ENCODE results near the gene BMPR1B. TPM values are rescaled to one million over a fixed set of nuclear protein-coding genes. Genes with fewer than 3 reads are reported as not detected.

Gene BMPR1B
- total and polyA plus RNA-seq, 5 donors from 2014 or later: 0.31 to 0.72 TPM; not detected in 3

DNA sequence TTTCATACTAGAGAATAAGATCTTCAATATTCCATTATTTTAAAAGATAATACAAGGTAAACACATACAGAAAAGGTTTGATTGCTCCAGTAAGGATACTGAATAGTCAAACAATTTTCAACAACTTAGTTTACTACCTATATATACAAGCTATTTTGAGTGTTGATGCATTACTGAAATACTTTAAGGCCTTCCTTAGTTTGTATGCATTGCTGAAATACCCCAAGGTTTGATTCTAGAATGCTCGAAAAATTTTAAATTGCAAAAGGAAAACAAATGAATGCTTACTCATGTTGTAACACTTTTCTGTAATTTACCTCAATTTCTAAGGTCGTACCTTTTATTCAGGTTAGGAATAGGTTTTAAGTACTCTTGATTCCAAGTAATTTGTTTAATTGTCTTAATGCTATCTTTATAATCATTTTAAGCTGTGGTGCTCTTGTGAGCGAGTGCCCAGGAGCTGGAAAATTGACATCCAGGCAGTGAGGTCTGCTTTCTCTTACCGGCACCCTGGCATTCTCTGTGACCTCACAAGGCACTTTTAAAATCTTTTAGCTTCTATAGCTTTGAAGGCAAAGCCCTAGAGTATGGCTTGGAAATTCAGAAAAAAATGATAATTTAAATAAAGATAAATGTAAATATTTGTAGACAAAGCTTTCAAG, 114.0 kb downstream of the BMPR1B start:
- DNase-seq (no peak), ATAC-seq (ENCODE audit: low read depth in 2 of 2) (no peak)
- no peak overlapping the region for H3K27ac Mint-ChIP-seq
- H3K9me3 Mint-ChIP-seq: peaks cover 0 to 1% (median 0%) of the 10 kb centered on the region in 7 donors
- H3K36me3 Mint-ChIP-seq: no peaks in the 10 kb centered on the region
- Histone ChIP-seq H3K4me3 (ENCODE audit: low read depth, low read length) (no peak overlapping the region), H3K4me1 (ENCODE audit: control insufficient read depth, insufficient read depth, low read length, poor library complexity, severe bottlenecking) (no peaks in the 10 kb centered on the region), H3K36me3 (ENCODE audit: control insufficient read depth, insufficient read depth, low read length) (no peaks in the 10 kb centered on the region), H3K9me3 (ENCODE audit: control insufficient read depth in 2 of 2, low read length in 2 of 2) (no peaks in the 10 kb centered on the region), H3K27ac (ENCODE audit: insufficient read depth, low read length, poor library complexity, severe bottlenecking) (no peak overlapping the region), H3K27me3 (ENCODE audit: control insufficient read depth, insufficient read depth, low read length) (no peaks in the 10 kb centered on the region)
- no peak overlapping the region for H3K4me3 Mint-ChIP-seq
- H3K27me3 Mint-ChIP-seq: peaks cover 5% of the 10 kb centered on the region
- H3K4me1 Mint-ChIP-seq: peaks cover 0 to 2% (median 0%) of the 10 kb centered on the region in 4 donors

DNA sequence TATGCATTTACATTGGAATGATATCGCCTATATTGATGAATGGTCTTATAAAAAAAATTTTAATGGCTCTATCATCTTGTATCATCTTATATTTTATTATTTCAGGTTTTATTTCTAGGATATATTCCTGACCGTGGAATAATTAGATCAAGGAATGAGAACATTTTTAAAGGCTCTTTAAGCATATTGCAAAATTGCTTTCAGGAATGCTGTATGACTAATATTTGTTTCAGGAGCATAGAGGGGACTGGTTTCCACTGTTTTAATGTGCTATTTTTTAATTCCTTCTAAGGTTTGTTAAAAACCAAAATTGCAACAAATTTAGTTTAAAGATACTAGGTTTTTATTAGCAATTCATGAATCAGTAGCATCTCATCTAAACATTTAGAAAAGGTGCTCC, 120.2 kb downstream of the BMPR1B start:
- no peak overlapping the region for H3K4me3 Mint-ChIP-seq
- no peak for ATAC-seq (ENCODE audit: low read depth in 2 of 2)
- H3K4me1 Mint-ChIP-seq: peaks cover 0 to 2% (median 0%) of the 10 kb centered on the region in 4 donors
- no peaks in the 10 kb centered on the region for H3K9me3 ChIP-seq (ENCODE audit: control insufficient read depth in 2 of 2, low read length in 2 of 2)
- no peaks in the 10 kb centered on the region for H3K27me3 ChIP-seq (ENCODE audit: control insufficient read depth, insufficient read depth, low read length)
- H3K4me3 ChIP-seq (ENCODE audit: low read depth, low read length): no peak overlapping the region
- no peak overlapping the region for H3K27ac ChIP-seq (ENCODE audit: insufficient read depth, low read length, poor library complexity, severe bottlenecking)
- H3K36me3 ChIP-seq (ENCODE audit: control insufficient read depth, insufficient read depth, low read length): no peaks in the 10 kb centered on the region
- no peaks in the 10 kb centered on the region for H3K36me3 Mint-ChIP-seq
- H3K27ac Mint-ChIP-seq: no peak overlapping the region
- no peak for DNase-seq
- H3K27me3 Mint-ChIP-seq: no peaks in the 10 kb centered on the region
- H3K4me1 ChIP-seq (ENCODE audit: control insufficient read depth, insufficient read depth, low read length, poor library complexity, severe bottlenecking): no peaks in the 10 kb centered on the region
- H3K9me3 Mint-ChIP-seq: peaks cover 0 to 4% (median 0%) of the 10 kb centered on the region in 7 donors

DNA sequence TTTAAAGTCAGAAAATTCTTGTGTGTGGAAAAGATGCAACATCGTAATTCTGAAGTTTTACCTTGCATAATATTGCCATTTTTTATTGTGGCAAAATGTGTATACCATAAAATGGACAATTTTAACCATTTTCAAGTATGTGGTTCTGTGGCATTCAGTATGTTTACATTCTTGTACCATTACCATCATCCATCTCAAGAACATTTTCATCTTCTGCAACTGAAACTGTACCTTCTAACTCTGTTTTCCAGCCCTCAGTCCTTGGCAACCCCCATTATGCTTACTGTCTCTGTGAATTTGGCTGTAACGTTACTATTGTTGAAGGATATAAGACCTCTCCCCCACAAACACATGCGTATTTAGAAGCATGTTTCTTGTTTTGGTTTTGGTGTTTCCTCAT, 123.2 kb downstream of the BMPR1B start:
- no peaks in the 10 kb centered on the region for H3K36me3 ChIP-seq (ENCODE audit: control insufficient read depth, insufficient read depth, low read length)
- Mint-ChIP-seq H3K27me3 (peaks cover 5% of the 10 kb centered on the region), H3K9me3 (peaks cover 0 to 3% (median 0%) of the 10 kb centered on the region in 7 donors), H3K4me1 (no peaks in the 10 kb centered on the region), H3K27ac (no peak overlapping the region), H3K4me3 (no peak overlapping the region), H3K36me3 (no peaks in the 10 kb centered on the region)
- DNase-seq (no peak), ATAC-seq (ENCODE audit: low read depth in 2 of 2) (no peak)
- H3K9me3 ChIP-seq (ENCODE audit: control insufficient read depth in 2 of 2, low read length in 2 of 2): no peaks in the 10 kb centered on the region
- peaks cover 3% of the 10 kb centered on the region for H3K27me3 ChIP-seq (ENCODE audit: control insufficient read depth, insufficient read depth, low read length)
- no peak overlapping the region for H3K27ac ChIP-seq (ENCODE audit: insufficient read depth, low read length, poor library complexity, severe bottlenecking)
- H3K4me1 ChIP-seq (ENCODE audit: control insufficient read depth, insufficient read depth, low read length, poor library complexity, severe bottlenecking): no peaks in the 10 kb centered on the region
- H3K4me3 ChIP-seq (ENCODE audit: low read depth, low read length): no peak overlapping the region

DNA sequence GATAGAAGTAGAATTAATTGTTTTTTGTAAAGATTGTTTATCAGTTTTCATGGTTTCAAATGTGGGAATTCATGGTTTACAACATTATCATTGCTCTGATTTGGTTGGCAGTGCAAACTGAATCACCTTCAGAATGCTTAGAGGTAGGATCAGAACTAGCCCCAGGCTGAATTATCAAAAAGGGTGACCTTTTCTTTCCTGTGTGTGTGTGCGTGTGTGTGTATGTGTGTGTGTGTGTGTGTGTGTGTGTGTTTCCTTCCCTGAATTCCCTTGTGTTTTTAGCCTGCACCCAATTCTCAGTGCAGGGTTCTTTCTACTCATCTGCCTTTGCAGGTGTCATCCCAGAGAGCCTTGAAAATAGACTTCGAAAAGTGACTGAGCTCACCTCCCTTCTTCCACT, 125.0 kb downstream of the BMPR1B start:
- Mint-ChIP-seq H3K4me1 (no peaks in the 10 kb centered on the region), H3K36me3 (no peaks in the 10 kb centered on the region), H3K4me3 (no peak overlapping the region), H3K27me3 (peaks cover 5% of the 10 kb centered on the region), H3K9me3 (peaks cover 0 to 3% (median 0%) of the 10 kb centered on the region in 7 donors), H3K27ac (no peak overlapping the region)
- Histone ChIP-seq H3K4me1 (ENCODE audit: control insufficient read depth, insufficient read depth, low read length, poor library complexity, severe bottlenecking) (no peaks in the 10 kb centered on the region), H3K36me3 (ENCODE audit: control insufficient read depth, insufficient read depth, low read length) (no peaks in the 10 kb centered on the region), H3K9me3 (ENCODE audit: control insufficient read depth in 2 of 2, low read length in 2 of 2) (no peaks in the 10 kb centered on the region), H3K27ac (ENCODE audit: insufficient read depth, low read length, poor library complexity, severe bottlenecking) (no peak overlapping the region), H3K4me3 (ENCODE audit: low read depth, low read length) (no peak overlapping the region), H3K27me3 (ENCODE audit: control insufficient read depth, insufficient read depth, low read length) (peaks cover 3% of the 10 kb centered on the region)
- ATAC-seq (ENCODE audit: low read depth in 2 of 2): no peak
- DNase-seq: no peak

DNA sequence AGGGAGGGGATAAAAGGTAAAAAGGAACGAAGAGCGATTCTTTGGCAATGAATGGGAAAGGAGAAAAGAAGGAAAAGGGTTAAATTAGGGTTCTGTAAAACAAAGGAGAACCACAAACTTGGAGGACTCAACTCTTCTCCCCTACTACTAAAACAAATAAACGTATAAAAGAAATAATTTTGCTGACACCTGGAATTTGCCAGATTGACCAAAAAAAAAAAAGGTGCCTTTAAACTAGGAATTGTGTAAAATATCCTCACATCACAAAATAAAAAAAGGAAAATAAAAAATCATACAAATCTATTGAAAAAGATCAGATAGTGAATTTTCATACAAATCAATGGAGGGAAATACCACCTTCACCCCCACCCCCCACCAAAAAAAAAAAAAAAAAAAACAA, 129.3 kb downstream of the BMPR1B start:
- Histone ChIP-seq H3K4me1 (ENCODE audit: control insufficient read depth, insufficient read depth, low read length, poor library complexity, severe bottlenecking) (no peaks in the 10 kb centered on the region), H3K36me3 (ENCODE audit: control insufficient read depth, insufficient read depth, low read length) (no peaks in the 10 kb centered on the region), H3K9me3 (ENCODE audit: control insufficient read depth in 2 of 2, low read length in 2 of 2) (peaks cover 0 to 3% of the 10 kb centered on the region in 2 experiments), H3K27ac (ENCODE audit: insufficient read depth, low read length, poor library complexity, severe bottlenecking) (no peak overlapping the region), H3K27me3 (ENCODE audit: control insufficient read depth, insufficient read depth, low read length) (peaks cover 3% of the 10 kb centered on the region), H3K4me3 (ENCODE audit: low read depth, low read length) (no peak overlapping the region)
- Mint-ChIP-seq H3K4me3 (no peak overlapping the region), H3K36me3 (no peaks in the 10 kb centered on the region), H3K27ac (no peak overlapping the region), H3K4me1 (no peaks in the 10 kb centered on the region), H3K27me3 (peaks cover 5% of the 10 kb centered on the region), H3K9me3 (peaks cover 0 to 4% (median 0%) of the 10 kb centered on the region in 7 donors)
- no peak for DNase-seq
- no peak for ATAC-seq (ENCODE audit: low read depth in 2 of 2)

DNA sequence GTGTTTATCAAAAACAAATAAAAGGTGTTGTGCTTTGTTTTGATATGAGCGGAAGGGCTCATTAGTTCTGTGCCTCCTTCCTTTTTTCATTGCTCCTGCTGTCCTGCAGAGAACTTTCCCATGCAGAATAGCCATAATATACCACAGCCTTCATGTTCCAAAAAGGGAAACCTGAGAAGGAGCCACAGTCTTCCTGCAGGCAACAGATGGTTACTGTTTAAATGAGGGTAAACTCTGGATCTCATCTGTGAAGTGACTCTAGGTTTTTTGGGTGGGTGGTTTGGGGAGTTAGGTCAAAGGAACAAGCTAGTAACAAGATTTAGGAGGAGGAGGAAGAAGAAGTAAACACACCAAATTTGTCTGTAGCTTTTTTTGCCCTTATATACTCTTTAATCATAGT, 131.8 kb downstream of the BMPR1B start:
- H3K4me3 ChIP-seq (ENCODE audit: low read depth, low read length): no peak overlapping the region
- Mint-ChIP-seq H3K36me3 (no peaks in the 10 kb centered on the region), H3K9me3 (peaks cover 0 to 4% (median 0%) of the 10 kb centered on the region in 7 donors), H3K4me1 (no peaks in the 10 kb centered on the region), H3K27me3 (peaks cover 6% of the 10 kb centered on the region), H3K27ac (no peak overlapping the region), H3K4me3 (no peak overlapping the region)
- H3K36me3 ChIP-seq (ENCODE audit: control insufficient read depth, insufficient read depth, low read length): no peaks in the 10 kb centered on the region
- no peak for ATAC-seq (ENCODE audit: low read depth in 2 of 2)
- DNase-seq: no peak
- peaks cover 3% of the 10 kb centered on the region for H3K27me3 ChIP-seq (ENCODE audit: control insufficient read depth, insufficient read depth, low read length)
- H3K9me3 ChIP-seq (ENCODE audit: control insufficient read depth in 2 of 2, low read length in 2 of 2): peaks cover 0 to 3% of the 10 kb centered on the region in 2 experiments
- no peak overlapping the region for H3K27ac ChIP-seq (ENCODE audit: insufficient read depth, low read length, poor library complexity, severe bottlenecking)
- no peaks in the 10 kb centered on the region for H3K4me1 ChIP-seq (ENCODE audit: control insufficient read depth, insufficient read depth, low read length, poor library complexity, severe bottlenecking)

DNA sequence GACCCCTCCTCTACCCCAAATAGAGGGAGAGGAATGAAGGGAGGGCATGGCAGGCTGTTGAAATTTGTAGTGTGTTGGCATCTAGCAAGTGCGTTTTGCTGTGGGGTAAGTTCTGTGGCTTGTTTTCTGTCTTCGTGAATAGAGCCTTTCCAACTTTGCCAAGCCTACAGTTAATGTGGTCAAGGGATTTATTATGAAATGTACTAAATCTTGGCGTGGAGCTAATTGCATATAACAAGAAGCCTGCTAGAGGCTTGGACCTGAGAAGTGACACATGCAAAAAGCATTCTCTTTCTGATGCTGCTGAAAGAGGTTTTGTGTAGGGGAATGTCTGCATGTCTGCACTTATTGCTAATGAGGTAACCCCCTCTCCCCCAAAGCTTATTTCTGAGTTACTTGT, 132.2 kb downstream of the BMPR1B start:
- Mint-ChIP-seq H3K27me3 (peaks cover 11% of the 10 kb centered on the region), H3K9me3 (peaks cover 0 to 4% (median 0%) of the 10 kb centered on the region in 7 donors), H3K4me1 (no peaks in the 10 kb centered on the region), H3K27ac (no peak overlapping the region), H3K4me3 (no peak overlapping the region), H3K36me3 (no peaks in the 10 kb centered on the region)
- H3K36me3 ChIP-seq (ENCODE audit: control insufficient read depth, insufficient read depth, low read length): no peaks in the 10 kb centered on the region
- no peaks in the 10 kb centered on the region for H3K4me1 ChIP-seq (ENCODE audit: control insufficient read depth, insufficient read depth, low read length, poor library complexity, severe bottlenecking)
- H3K27me3 ChIP-seq (ENCODE audit: control insufficient read depth, insufficient read depth, low read length): no peaks in the 10 kb centered on the region
- ATAC-seq (ENCODE audit: low read depth in 2 of 2): no peak
- DNase-seq: no peak
- no peak overlapping the region for H3K4me3 ChIP-seq (ENCODE audit: low read depth, low read length)
- peaks cover 0 to 3% of the 10 kb centered on the region in 2 experiments for H3K9me3 ChIP-seq (ENCODE audit: control insufficient read depth in 2 of 2, low read length in 2 of 2)
- H3K27ac ChIP-seq (ENCODE audit: insufficient read depth, low read length, poor library complexity, severe bottlenecking): no peak overlapping the region

DNA sequence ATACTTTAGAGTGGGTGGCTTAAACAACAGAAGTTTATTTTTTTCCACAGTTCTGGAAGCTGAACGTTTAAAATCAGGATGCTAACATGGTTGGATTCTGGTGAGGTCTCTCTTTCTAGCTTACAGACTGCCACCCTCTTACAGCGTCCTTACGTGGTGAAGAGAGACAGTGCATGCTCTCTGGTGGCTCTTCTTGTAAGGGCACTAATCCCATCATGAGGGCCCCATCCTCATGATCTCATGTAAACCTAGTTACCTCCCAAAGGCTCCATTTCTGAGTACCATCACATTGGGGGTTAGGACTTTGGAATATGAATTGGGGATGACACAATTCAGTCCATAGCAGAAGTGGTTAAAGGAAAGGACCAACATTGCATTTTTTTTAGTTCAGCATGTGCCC, 132.8 kb downstream of the BMPR1B start:
- Mint-ChIP-seq H3K9me3 (peaks cover 0 to 4% (median 0%) of the 10 kb centered on the region in 7 donors), H3K4me1 (no peaks in the 10 kb centered on the region), H3K36me3 (no peaks in the 10 kb centered on the region)

More for the DNA sequence above, 132.8 kb downstream of the BMPR1B start:
- Histone ChIP-seq H3K36me3 (ENCODE audit: control insufficient read depth, insufficient read depth, low read length) (no peaks in the 10 kb centered on the region), H3K9me3 (ENCODE audit: control insufficient read depth in 2 of 2, low read length in 2 of 2) (peaks cover 0 to 3% of the 10 kb centered on the region in 2 experiments), H3K27ac (ENCODE audit: insufficient read depth, low read length, poor library complexity, severe bottlenecking) (no peak overlapping the region), H3K27me3 (ENCODE audit: control insufficient read depth, insufficient read depth, low read length) (no peaks in the 10 kb centered on the region), H3K4me1 (ENCODE audit: control insufficient read depth, insufficient read depth, low read length, poor library complexity, severe bottlenecking) (no peaks in the 10 kb centered on the region), H3K4me3 (ENCODE audit: low read depth, low read length) (no peak overlapping the region)
- no peak overlapping the region for H3K4me3 Mint-ChIP-seq
- no peak overlapping the region for H3K27ac Mint-ChIP-seq
- H3K27me3 Mint-ChIP-seq: peaks cover 12% of the 10 kb centered on the region
- ATAC-seq (ENCODE audit: low read depth in 2 of 2): no peak
- no peak for DNase-seq

Data from CD4-positive, CD25-positive, alpha-beta regulatory T cell (primary cell).